SK-N-SH (cell line): ENCODE results near the gene RPH3AL. TPM values are rescaled to one million over a fixed set of nuclear protein-coding genes. Genes with fewer than 3 reads are reported as not detected.
A peak's percentile ranks its signal among the peaks of the same experiment; 100 is the strongest.

Experiments used
- CTCF ChIA-PET: fragments of 300-600, 350-600 bp; formaldehyde crosslinking; extraction: SDS; loops from one replicate; lab custom pipeline; 2021; lab: Yijun Ruan, JAX
- POLR2A ChIA-PET: fragments of 350-600 bp; sonication (Branson Sonifier 250); formaldehyde crosslinking; extraction: SDS; loops from one replicate; lab custom pipeline; 2020; ENCODE audit warnings: antibody characterized with exemption, inconsistent platforms; lab: Yijun Ruan, JAX
- DNase-seq: peaks from one replicate; pipeline ENCODE4 v3.0.0; 2012
- H2AFZ ChIP-seq: fragments of 200-600 bp; sonication (generic); 2 replicates; pipeline ENCODE4 v1.8.1; 2016; ENCODE audit warnings: antibody characterized with exemption, mild to moderate bottlenecking, low read depth
- H3F3A ChIP-seq: fragments of 200-600 bp; sonication (generic); replicated peaks from 2 replicates; pipeline ENCODE3; 2016; ENCODE audit warnings: antibody characterized with exemption, mild to moderate bottlenecking; ENCODE audit not compliant: insufficient read depth
- H3K27ac ChIP-seq, 2 experiments: fragments of 200-500 bp in 1 of 2; fragments of 200-600 bp in 1 of 2; sonication (Bioruptor generic) in 1 of 2; sonication (generic), shearing (Covaris generic) in 1 of 2; 2 replicates each; pipeline versions ENCODE4 v1.5.1 to v1.6.1; 2014 to 2016; ENCODE audit warnings: low read depth in 2 of 2, inconsistent platforms in 1 of 2, low read length in 1 of 2, mild to moderate bottlenecking in 1 of 2, mixed read lengths in 1 of 2
- H3K27me3 ChIP-seq: fragments of 200-600 bp; sonication (generic), shearing (Covaris generic); 2 replicates; pipeline ENCODE4 v1.6.1; 2016; ENCODE audit warnings: mixed run types; ENCODE audit not compliant: insufficient read depth
- H3K36me3 ChIP-seq, 2 experiments: fragments of 200-500 bp in 1 of 2; fragments of 200-600 bp in 1 of 2; sonication (Bioruptor generic) in 1 of 2; sonication (generic) in 1 of 2; replicated peaks in 1 of 2; 2 replicates each; pipeline versions ENCODE3 to v1.5.1; 2014 to 2016; ENCODE audit warnings: low read length in 1 of 2, mild to moderate bottlenecking in 1 of 2; ENCODE audit not compliant: insufficient read depth in 2 of 2, control insufficient read depth in 1 of 2
- H3K4me1 ChIP-seq, 2 experiments: fragments of 200-500 bp in 1 of 2; fragments of 200-600 bp in 1 of 2; sonication (Bioruptor generic) in 1 of 2; sonication (generic), shearing (Covaris generic) in 1 of 2; 2 replicates each; pipeline versions ENCODE4 v1.5.1 to v1.6.1; 2014 to 2016; ENCODE audit warnings: low read depth in 1 of 2, low read length in 1 of 2, mixed run types in 1 of 2; ENCODE audit not compliant: insufficient read depth in 2 of 2, control insufficient read depth in 1 of 2
- H3K4me2 ChIP-seq: fragments of 200-600 bp; sonication (generic), shearing (Covaris generic); 2 replicates; pipeline ENCODE4 v1.6.1; 2017; ENCODE audit warnings: mixed run types
- H3K4me3 ChIP-seq, 2 experiments: fragments of 200-500 bp in 1 of 2; fragments of 200-600 bp in 1 of 2; sonication (Bioruptor generic) in 1 of 2; sonication (generic), shearing (Covaris generic) in 1 of 2; 2 replicates each; pipeline versions ENCODE4 v1.5.1 to v1.8.1; 2014 to 2016; ENCODE audit warnings: low read depth in 2 of 2, inconsistent platforms in 1 of 2, low read length in 1 of 2, mild to moderate bottlenecking in 1 of 2, mixed read lengths in 1 of 2, moderate library complexity in 1 of 2
- H3K79me2 ChIP-seq: fragments of 200-600 bp; sonication (generic); 2 replicates; pipeline ENCODE4 v1.8.1; 2017; ENCODE audit warnings: mild to moderate bottlenecking; ENCODE audit not compliant: insufficient read depth
- H3K9ac ChIP-seq: fragments of 200-600 bp; sonication (generic); 2 replicates; pipeline ENCODE4 v1.6.1; 2017; ENCODE audit warnings: mixed run types
- H3K9me2 ChIP-seq: fragments of 200-600 bp; sonication (generic); 2 replicates; pipeline ENCODE4 v1.6.1; 2017; ENCODE audit warnings: mixed run types
- H3K9me3 ChIP-seq: fragments of 200-600 bp; sonication (generic); 2 replicates; pipeline ENCODE4 v1.6.1; 2017; ENCODE audit warnings: mixed run types, mild to moderate bottlenecking, moderate library complexity
- H4K20me1 ChIP-seq: fragments of 200-600 bp; sonication (generic); 2 replicates; pipeline ENCODE4 v1.6.1; 2017; ENCODE audit warnings: mild to moderate bottlenecking, mixed run types; ENCODE audit not compliant: insufficient read depth
- CHD2 ChIP-seq: fragments of 150-350 bp; IDR thresholded peaks from 2 replicates; pipeline ENCODE4 v1.6.1; 2018; ENCODE audit warnings: low read length; ENCODE audit not compliant: partially characterized antibody
- CTCF ChIP-seq: fragments of 200-600 bp; sonication (generic); IDR thresholded peaks from 2 replicates; pipeline ENCODE4 v1.6.1; 2017; ENCODE audit warnings: antibody characterized with exemption, mild to moderate bottlenecking, moderate library complexity
- ELF1 ChIP-seq: IDR thresholded peaks from 2 replicates; pipeline ENCODE4 v1.4.0; 2012
- JUND ChIP-seq: IDR thresholded peaks from 2 replicates; pipeline ENCODE4 v1.4.0; 2012
- MEF2A ChIP-seq: IDR thresholded peaks from 2 replicates; pipeline ENCODE4 v1.4.0; 2012; ENCODE audit warnings: low read depth, borderline replicate concordance
- NFIC ChIP-seq: IDR thresholded peaks from 2 replicates; pipeline ENCODE4 v1.4.0; 2012; ENCODE audit warnings: borderline replicate concordance
- POLR2AphosphoS5 ChIP-seq: IDR thresholded peaks from 2 replicates; pipeline ENCODE4 v1.6.1; 2012; ENCODE audit warnings: low read depth, low read length
- RAD21 ChIP-seq: IDR thresholded peaks from 2 replicates; pipeline ENCODE4 v1.6.1; 2012; ENCODE audit warnings: mild to moderate bottlenecking, low read length
- RCOR1 ChIP-seq: fragments of 150-350 bp; IDR thresholded peaks from 2 replicates; pipeline ENCODE4 v1.6.1; 2017; ENCODE audit warnings: antibody characterized with exemption, low read length
- RXRA ChIP-seq: IDR thresholded peaks from 2 replicates; pipeline ENCODE4 v1.4.0; 2012; ENCODE audit warnings: low read depth, mild to moderate bottlenecking, borderline replicate concordance
- SIN3A ChIP-seq: IDR thresholded peaks from 2 replicates; pipeline ENCODE4 v1.6.1; 2012; ENCODE audit warnings: low read depth, mild to moderate bottlenecking, low read length, moderate library complexity, borderline replicate concordance
- SMC3 ChIP-seq: IDR thresholded peaks from 2 replicates; pipeline ENCODE4 v1.6.1; 2012; ENCODE audit warnings: low read depth, low read length, improper control_type of control experiment
- TAF1 ChIP-seq: IDR thresholded peaks from 2 replicates; pipeline ENCODE4 v1.6.1; 2012; ENCODE audit warnings: low read depth, mild to moderate bottlenecking, low read length, moderate library complexity, borderline replicate concordance
- TCF12 ChIP-seq: IDR thresholded peaks from 2 replicates; pipeline ENCODE4 v1.4.0; 2012
- ZBTB33 ChIP-seq: IDR thresholded peaks from 2 replicates; pipeline ENCODE4 v1.4.0; 2012; ENCODE audit warnings: low read depth, borderline replicate concordance
- WGBS: methylation state at CpG from one replicate; pipeline ENCODE4 v1.1.6; 2017; ENCODE audit warnings: low lambda C conversion rate; 5-methylcytosine and 5-hydroxymethylcytosine counted together
- polyA plus RNA-seq, 3 experiments: library from polyadenylated mRNA; depleted of rRNA; stranded (reverse); fragments of >200 nt; gene quantifications; 2 replicates each; pipeline ENCODE4 v1.2.3, GENCODE V29; 2012
- TF ChIP-seq, protein P1 (sequence below): IDR thresholded peaks from 2 replicates; pipeline ENCODE4; 2012
- TF ChIP-seq, protein P2 (sequence below): fragments of 150-350 bp; IDR thresholded peaks from 2 replicates; pipeline ENCODE4 v1.6.1; 2017; ENCODE audit warnings: antibody characterized with exemption, low read length, low read depth, borderline replicate concordance

Gene RPH3AL
- polyA plus RNA-seq, 1 of the 3 experiments (the other 2 are of a cell fraction), result 2.9 TPM

GRCh38 chr17:298791-299450 lies 53.7 kb downstream of the RPH3AL start:
- H3K9ac ChIP-seq, result no peak overlapping the region
- H3K27me3 ChIP-seq, result no peaks in the 10 kb centered on the region
- no peak overlapping the region for H3K4me3 ChIP-seq
- no peaks in the 10 kb centered on the region for H3K9me3 ChIP-seq
- 71% methylated on average over 11 of the region's 17 CpGs for WGBS
- DNase-seq, result no peak
- H3K9me2 ChIP-seq, result no peaks in the 10 kb centered on the region
- ChIA-PET POLR2A (no interaction called here), CTCF (interaction anchor here (0.7 to 2.0 kb wide), 3 partner anchors 10 to 155 kb away, joined by 3 to 14 read pairs (median 5); partner anchors contain the start of gene RPH3AL)
- H3K36me3 ChIP-seq, result no peaks in the 10 kb centered on the region
- H3K27ac ChIP-seq, result peak overlapping the region in 1 of 2 experiments; percentile 90; a peak in 2 of 4 replicates
- no peak for TF ChIP-seq SIN3A
- TF ChIP-seq JUND, result no peak
- no peak for TF ChIP-seq CHD2
- TF ChIP-seq, protein P1, sequence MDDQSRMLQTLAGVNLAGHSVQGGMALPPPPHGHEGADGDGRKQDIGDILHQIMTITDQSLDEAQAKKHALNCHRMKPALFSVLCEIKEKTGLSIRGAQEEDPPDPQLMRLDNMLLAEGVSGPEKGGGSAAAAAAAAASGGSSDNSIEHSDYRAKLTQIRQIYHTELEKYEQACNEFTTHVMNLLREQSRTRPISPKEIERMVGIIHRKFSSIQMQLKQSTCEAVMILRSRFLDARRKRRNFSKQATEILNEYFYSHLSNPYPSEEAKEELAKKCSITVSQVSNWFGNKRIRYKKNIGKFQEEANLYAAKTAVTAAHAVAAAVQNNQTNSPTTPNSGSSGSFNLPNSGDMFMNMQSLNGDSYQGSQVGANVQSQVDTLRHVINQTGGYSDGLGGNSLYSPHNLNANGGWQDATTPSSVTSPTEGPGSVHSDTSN, result no peak
- TF ChIP-seq TAF1, result no peak
- no peak for TF ChIP-seq TCF12
- no peak for TF ChIP-seq RXRA
- TF ChIP-seq MEF2A, result no peak
- no peak for TF ChIP-seq ELF1
- TF ChIP-seq CTCF, result no peak
- TF ChIP-seq RCOR1, result no peak
- TF ChIP-seq NFIC, result no peak
- TF ChIP-seq POLR2AphosphoS5, result no peak
- no peak for TF ChIP-seq SMC3
- no peak overlapping the region for H2AFZ ChIP-seq
- H3K4me2 ChIP-seq, result no peak overlapping the region
- no peaks in the 10 kb centered on the region for H3F3A ChIP-seq
- H3K79me2 ChIP-seq, result no peaks in the 10 kb centered on the region
- H3K4me1 ChIP-seq, result peaks cover 0 to 49% of the 10 kb centered on the region in 2 experiments; a peak in 1 of 4 replicates
- no peaks in the 10 kb centered on the region for H4K20me1 ChIP-seq

- Histone ChIP-seq H3K4me3 (no peak overlapping the region), H2AFZ (no peak overlapping the region), H3K27ac (no peak overlapping the region), H3F3A (no peaks in the 10 kb centered on the region), H3K9me2 (no peaks in the 10 kb centered on the region), H3K27me3 (no peaks in the 10 kb centered on the region), H4K20me1 (no peaks in the 10 kb centered on the region), H3K4me2 (no peak overlapping the region), H3K9me3 (no peaks in the 10 kb centered on the region), H3K36me3 (no peaks in the 10 kb centered on the region), H3K9ac (no peak overlapping the region), H3K4me1 (peaks cover 0 to 49% of the 10 kb centered on the region in 2 experiments; a peak in 1 of 4 replicates), H3K79me2 (no peaks in the 10 kb centered on the region)
- POLR2A ChIA-PET, result no interaction called here
- 83% methylated on average over 10 of the region's 10 CpGs for WGBS
- no peak for DNase-seq
- CTCF ChIA-PET, result no interaction called here
- no peak for TF ChIP-seq JUND
- no peak for TF ChIP-seq TAF1
- no peak for TF ChIP-seq CTCF
- TF ChIP-seq, protein P2, sequence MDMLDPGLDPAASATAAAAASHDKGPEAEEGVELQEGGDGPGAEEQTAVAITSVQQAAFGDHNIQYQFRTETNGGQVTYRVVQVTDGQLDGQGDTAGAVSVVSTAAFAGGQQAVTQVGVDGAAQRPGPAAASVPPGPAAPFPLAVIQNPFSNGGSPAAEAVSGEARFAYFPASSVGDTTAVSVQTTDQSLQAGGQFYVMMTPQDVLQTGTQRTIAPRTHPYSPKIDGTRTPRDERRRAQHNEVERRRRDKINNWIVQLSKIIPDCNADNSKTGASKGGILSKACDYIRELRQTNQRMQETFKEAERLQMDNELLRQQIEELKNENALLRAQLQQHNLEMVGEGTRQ, result no peak
- TF ChIP-seq, protein P1, result no peak
- TF ChIP-seq ZBTB33, result no peak
- no peak for TF ChIP-seq SIN3A
- no peak for TF ChIP-seq RXRA
- no peak for TF ChIP-seq RAD21
- no peak for TF ChIP-seq ELF1
Measured at GRCh38 chr17:297758-298157, 54.8 kb downstream of the RPH3AL start.
